Esophagus (tissue), 2 donors: ENCODE results near the gene RAB5A. TPM values are rescaled to one million over a fixed set of nuclear protein-coding genes. Genes with fewer than 3 reads are reported as not detected.
A peak's percentile ranks its signal among the peaks of the same experiment; 100 is the strongest.
"Not testable (repeated sequence)": the region's sequence is repeated elsewhere in the genome, so short reads cannot be mapped to it uniquely, and the experiment has no call there.

Source experiments
- H3K27ac ChIP-seq, 2 donors: one replicate each; pipeline ENCODE4 v1.5.1; 2013; ENCODE audit warnings: low read depth in 2 of 2, mild to moderate bottlenecking in 2 of 2, inconsistent platforms in 1 of 2, low read length in 1 of 2, moderate library complexity in 1 of 2
- H3K27me3 ChIP-seq, 2 donors: one replicate each; pipeline ENCODE4 v1.6.1; 2013; ENCODE audit warnings: low read length in 2 of 2, control low read depth in 1 of 2, mild to moderate bottlenecking in 1 of 2; ENCODE audit not compliant: insufficient read depth in 2 of 2, control insufficient read depth in 1 of 2
- H3K36me3 ChIP-seq, 2 donors: one replicate each; pipeline ENCODE4 v1.6.1; 2013; ENCODE audit warnings: low read length in 1 of 2; ENCODE audit not compliant: control insufficient read depth in 2 of 2, insufficient read depth in 2 of 2
- H3K4me1 ChIP-seq, 2 donors: one replicate each; pipeline ENCODE4 v1.6.1; 2013; ENCODE audit warnings: low read length in 1 of 2; ENCODE audit not compliant: control insufficient read depth in 2 of 2, insufficient read depth in 2 of 2
- H3K4me3 ChIP-seq, 2 donors: one replicate each; pipeline ENCODE4 v1.5.1; 2013; ENCODE audit warnings: low read length in 2 of 2, mild to moderate bottlenecking in 2 of 2, low read depth in 1 of 2, moderate library complexity in 1 of 2
- H3K9me3 ChIP-seq, 2 donors: one replicate each; pipeline ENCODE4 v1.6.1; 2013; ENCODE audit warnings: mild to moderate bottlenecking in 2 of 2, low read depth in 1 of 2, low read length in 1 of 2, moderate library complexity in 1 of 2; ENCODE audit not compliant: control insufficient read depth in 2 of 2, insufficient read depth in 1 of 2
- WGBS, 2 donors: extraction: QIAGEN DNeasy Blood & Tissue Kit; methylation state at CpG; one replicate each; pipeline ENCODE4 v1.1.7; 2013; 5-methylcytosine and 5-hydroxymethylcytosine counted together
- polyA plus RNA-seq, 2 donors: library from polyadenylated mRNA; stranded (reverse); fragments of 200-250 nt; gene quantifications; one replicate each; pipeline ENCODE4 v1.2.3, GENCODE V29; 2013
- donor health status: healthy with polysubstance abuse.
- donor health status: Bipolar disorder and iron deficiency.

RAB5A gene, protein sequence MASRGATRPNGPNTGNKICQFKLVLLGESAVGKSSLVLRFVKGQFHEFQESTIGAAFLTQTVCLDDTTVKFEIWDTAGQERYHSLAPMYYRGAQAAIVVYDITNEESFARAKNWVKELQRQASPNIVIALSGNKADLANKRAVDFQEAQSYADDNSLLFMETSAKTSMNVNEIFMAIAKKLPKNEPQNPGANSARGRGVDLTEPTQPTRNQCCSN
- 10 to 100 TPM; 34.4 to 66.6 TPM for polyA plus RNA-seq

DNA sequence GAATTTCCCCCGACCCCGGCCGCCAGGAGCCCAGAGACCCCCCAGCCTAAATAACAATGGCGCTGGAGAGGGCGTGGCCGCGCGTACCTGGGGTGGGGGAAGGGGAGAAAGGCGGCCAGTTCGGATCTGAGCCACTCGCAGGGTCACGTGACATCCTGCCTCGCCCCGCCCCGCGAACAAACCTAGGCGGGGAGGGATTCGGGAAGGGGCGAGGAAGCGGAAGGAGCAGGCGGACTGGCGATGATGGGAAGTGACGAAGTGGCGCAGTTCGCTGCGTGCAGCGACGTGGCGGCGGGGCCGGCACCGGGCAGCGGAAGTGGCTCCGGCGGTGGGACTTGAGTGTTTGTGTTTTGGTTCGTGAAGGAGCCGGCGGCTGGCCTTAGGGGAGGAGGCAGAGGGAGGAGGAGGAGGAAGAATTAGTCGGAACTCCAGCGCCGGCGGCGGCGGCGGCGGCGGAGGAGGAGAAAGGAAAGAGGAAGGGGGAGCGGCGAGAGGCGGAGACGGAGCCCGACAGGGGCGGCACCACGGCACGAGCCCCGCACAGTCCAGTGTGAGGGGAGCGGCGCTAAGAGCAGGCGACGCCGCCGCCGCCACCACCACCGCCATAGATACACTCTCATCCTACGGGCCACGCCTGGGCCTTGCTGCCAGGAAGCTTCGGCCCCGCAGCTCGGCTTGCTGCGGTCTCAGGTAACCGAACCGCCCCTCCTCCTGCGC is at the start of gene RAB5A:
Gene RAB5A (plus strand): TSS at position 266 of the 717 bp plus-strand sequence. CDS start 3,802 bp downstream, outside the sequence.
- H3K36me3 ChIP-seq = peaks cover 0 to 4% of the 10 kb centered on the region in 2 donors
- H3K27me3 ChIP-seq = no peaks in the 10 kb centered on the region
- WGBS, 2 donors = 0% methylated on average over 54 to 73 of the region's 73 CpGs
- H3K4me1 ChIP-seq = no peaks in the 10 kb centered on the region
- no peaks in the 10 kb centered on the region for H3K9me3 ChIP-seq
- H3K4me3 ChIP-seq = peak within 1 kb of the TSS; percentile 97 to 98
- peak within 1 kb of the TSS; percentile 100 for H3K27ac ChIP-seq

DNA sequence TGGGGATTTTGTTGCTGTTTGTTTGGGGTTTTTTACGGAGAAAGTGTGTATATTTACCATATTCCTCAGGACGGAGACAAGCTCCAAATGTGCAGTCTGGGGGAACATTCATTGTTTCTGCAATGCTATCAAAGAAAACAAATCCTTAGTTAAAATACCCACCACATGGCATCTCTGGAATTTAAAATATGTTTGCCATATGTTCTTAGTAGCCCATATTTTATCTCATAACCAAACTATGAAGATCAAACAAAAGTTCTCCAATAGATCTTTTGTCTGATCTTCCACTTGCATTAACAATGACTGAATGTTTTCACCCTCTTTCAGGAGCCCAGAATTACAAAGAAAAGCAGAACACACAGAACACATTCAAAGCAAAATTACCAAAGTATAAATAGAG is 48.2 kb upstream of the RAB5A start:
- Histone ChIP-seq H3K4me1 (no peaks in the 10 kb centered on the region), H3K27me3 (no peaks in the 10 kb centered on the region), H3K9me3 (no peaks in the 10 kb centered on the region), H3K4me3 (no peak overlapping the region), H3K36me3 (no peaks in the 10 kb centered on the region), H3K27ac (no peak overlapping the region)
- WGBS, 2 donors = 77 to 82% methylated on average over 2 of the region's 2 CpGs

DNA sequence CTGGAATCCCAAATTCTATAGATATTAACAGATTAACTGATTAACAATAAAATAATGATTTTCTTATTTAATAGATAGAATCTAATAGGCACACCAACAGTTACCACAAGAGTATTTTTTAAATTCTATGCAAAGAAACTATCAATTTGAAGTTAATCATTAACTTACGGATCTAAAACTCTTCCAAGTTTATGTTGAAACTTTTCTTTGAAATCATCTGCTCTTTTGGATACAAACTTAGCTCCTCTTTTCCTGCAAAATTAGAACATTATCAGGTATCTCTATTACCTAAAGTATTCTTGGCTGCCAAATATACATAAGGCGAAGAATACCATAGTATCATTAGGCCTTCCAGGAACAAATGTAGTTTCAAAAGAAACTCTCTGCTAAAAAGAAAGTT is 47.6 kb upstream of the RAB5A start:
- H3K27ac ChIP-seq = no peak overlapping the region
- H3K4me3 ChIP-seq = no peak overlapping the region
- H3K9me3 ChIP-seq = no peaks in the 10 kb centered on the region
- H3K27me3 ChIP-seq = no peaks in the 10 kb centered on the region
- no peaks in the 10 kb centered on the region for H3K4me1 ChIP-seq
- H3K36me3 ChIP-seq = no peaks in the 10 kb centered on the region
- whole genome bisulfite sequencing, 2 donors = 76 to 94% methylated on average over 2 of the region's 2 CpGs

DNA sequence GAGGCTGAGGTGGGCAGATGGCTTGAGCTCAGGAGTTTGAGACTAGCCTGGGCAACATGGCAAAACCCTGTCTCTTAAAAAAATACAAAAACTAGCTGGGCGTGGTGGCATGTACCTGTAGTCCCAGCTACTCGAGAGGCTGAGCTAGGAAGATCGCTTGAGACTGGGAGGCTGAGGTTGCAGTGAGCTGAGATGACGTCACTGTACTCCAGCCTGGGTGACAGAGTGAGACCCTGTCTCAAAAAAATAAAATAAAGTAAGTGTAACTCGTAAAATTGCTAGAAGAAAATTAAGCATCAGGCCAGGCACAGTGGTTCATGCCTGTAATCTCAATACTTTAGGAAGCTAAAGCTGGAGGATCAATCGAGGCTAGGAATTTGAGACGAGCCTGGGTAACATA is 47.1 kb upstream of the RAB5A start:
- not testable (repeated sequence) for H3K27me3 ChIP-seq, H3K9me3 ChIP-seq, H3K27ac ChIP-seq, H3K36me3 ChIP-seq, H3K4me1 ChIP-seq, H3K4me3 ChIP-seq
- 86% methylated on average over 7 of the region's 7 CpGs for WGBS, 2 donors

DNA sequence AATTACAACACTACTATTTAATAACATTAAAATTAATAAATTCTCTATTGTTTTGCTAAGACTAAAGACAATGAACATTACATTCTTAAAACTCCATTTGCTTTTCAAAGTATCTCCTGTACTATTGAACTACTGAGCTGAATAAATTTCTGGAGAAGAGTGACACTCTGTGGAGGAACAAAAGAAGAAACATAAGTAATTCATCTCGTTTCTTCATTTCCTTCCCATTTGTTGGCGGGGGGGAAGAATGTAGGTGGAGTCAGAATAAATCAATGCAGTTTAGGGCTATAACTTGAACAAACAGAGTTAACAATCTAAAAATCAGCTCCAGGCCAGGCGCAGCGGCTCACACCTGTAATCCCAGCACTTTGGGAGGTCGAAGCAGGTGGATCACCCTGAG is 45.6 kb upstream of the RAB5A start:
- no peaks in the 10 kb centered on the region for H3K9me3 ChIP-seq
- WGBS, 2 donors = 49 to 65% methylated on average over 5 of the region's 5 CpGs
- H3K36me3 ChIP-seq = no peaks in the 10 kb centered on the region
- H3K4me3 ChIP-seq = no peak overlapping the region
- H3K27ac ChIP-seq = no peak overlapping the region
- H3K27me3 ChIP-seq = no peaks in the 10 kb centered on the region
- H3K4me1 ChIP-seq = no peaks in the 10 kb centered on the region

DNA sequence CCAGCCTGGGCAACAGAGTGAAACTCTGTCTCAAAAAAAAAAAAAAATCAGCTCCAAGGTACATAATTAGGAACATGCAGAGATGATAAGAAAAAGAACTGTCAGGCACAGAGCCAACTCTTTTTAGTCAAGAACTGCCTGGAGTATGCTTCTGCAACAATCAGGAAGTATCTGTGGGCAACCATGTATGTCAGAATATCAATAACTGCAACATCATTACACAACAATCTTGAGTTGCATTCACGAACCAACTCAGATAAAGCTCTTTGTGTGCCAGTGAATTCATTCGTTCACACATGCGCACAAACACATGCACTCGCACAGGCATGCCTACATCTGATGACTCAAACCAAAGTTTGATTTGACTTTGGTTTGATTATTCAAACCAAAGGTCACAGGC is 45.0 kb upstream of the RAB5A start:
- 42 to 46% methylated on average over 4 of the region's 4 CpGs for WGBS, 2 donors
- Histone ChIP-seq H3K9me3 (no peaks in the 10 kb centered on the region), H3K36me3 (no peaks in the 10 kb centered on the region), H3K4me3 (no peak overlapping the region), H3K4me1 (no peaks in the 10 kb centered on the region), H3K27me3 (no peaks in the 10 kb centered on the region), H3K27ac (no peak overlapping the region)

DNA sequence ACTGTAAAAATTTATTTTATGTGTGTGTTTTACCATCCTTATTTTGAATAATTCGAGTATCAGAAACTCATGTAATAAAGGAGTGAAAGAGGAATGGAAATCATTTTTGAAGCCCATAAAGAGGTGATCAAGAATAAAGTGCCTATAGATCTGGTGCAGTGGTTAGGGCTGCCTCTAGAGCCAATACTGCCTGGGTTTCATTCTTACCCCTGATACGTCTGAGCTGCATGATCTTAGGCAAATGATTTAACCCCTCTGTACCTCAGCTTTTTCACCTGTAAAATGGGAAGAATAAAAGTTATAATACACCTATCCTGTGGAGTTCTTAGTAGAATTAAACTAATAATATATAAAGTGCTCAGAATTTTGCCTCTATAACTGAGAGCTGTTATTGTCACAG is 43.2 kb upstream of the RAB5A start:
- 72 to 78% methylated on average over 2 of the region's 2 CpGs for WGBS, 2 donors
- Histone ChIP-seq H3K36me3 (no peaks in the 10 kb centered on the region), H3K4me1 (no peaks in the 10 kb centered on the region), H3K4me3 (no peak overlapping the region), H3K27ac (no peak overlapping the region), H3K27me3 (no peaks in the 10 kb centered on the region), H3K9me3 (no peaks in the 10 kb centered on the region)

DNA sequence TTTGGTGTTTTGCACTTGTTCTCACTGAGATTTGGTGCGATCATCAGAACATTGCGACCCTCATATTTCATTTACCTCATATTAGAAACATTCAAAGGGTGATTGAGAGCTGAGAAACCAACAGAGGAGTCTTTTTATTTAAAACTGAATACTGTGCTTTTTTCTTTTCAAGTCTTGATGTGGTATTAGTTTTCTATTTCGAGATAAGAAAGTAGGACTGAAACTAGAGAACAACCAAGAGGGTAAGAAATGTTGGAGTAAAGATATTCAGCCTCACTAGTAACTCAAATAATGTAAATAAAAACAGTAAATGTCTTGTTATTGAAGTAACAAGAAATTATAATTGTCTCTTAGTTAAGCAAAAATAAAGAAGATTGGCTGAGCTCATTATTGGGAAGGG is 39.4 kb upstream of the RAB5A start:
- no peak overlapping the region for H3K27ac ChIP-seq
- H3K4me1 ChIP-seq = no peaks in the 10 kb centered on the region
- H3K9me3 ChIP-seq = peaks cover 0 to 3% of the 10 kb centered on the region in 2 donors
- no peaks in the 10 kb centered on the region for H3K27me3 ChIP-seq
- WGBS, 2 donors = 87% methylated on average over 3 of the region's 3 CpGs
- H3K4me3 ChIP-seq = no peak overlapping the region
- no peaks in the 10 kb centered on the region for H3K36me3 ChIP-seq

DNA sequence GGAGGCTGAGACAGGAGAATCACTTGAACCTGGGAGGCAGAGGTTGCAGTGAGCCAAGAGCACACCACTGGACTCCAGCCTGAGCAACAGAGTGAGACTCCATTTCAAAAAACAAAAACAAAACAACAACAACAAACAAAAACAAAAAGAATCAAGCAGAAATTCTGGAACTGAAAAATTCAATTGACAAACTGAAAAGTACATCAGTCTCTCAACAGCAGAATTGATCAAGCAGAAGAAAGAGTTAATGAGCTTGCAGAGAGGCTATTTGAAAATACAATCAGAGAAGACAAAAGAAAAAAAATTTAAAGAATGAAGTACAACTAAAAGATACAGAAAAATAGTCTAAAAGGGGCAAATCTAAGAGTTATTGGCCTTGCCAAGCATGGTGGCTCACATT is 35.4 kb upstream of the RAB5A start:
- Histone ChIP-seq H3K27ac (no peak overlapping the region), H3K4me3 (no peak overlapping the region), H3K36me3 (no peaks in the 10 kb centered on the region)

DNA sequence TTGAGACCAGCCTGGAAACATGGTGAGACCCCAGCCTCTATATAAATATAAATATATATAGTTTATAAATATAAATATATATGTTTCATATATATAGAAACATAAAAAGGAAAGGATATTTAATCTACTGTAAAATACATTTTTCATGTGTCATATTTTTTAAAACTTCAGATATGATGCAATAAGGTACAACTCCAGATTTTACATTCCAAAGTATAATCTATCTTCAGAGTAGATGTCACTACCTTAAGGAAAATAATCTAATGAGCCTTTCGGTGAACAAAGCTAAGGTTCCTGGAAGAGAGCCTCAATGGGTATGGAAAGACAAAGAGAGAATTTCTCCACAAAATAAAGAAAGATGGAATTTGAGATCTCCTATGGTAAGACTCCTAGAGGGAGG is 29.7 kb upstream of the RAB5A start:
- Histone ChIP-seq H3K27ac (no peak overlapping the region), H3K4me3 (no peak overlapping the region), H3K9me3 (no peaks in the 10 kb centered on the region), H3K4me1 (no peaks in the 10 kb centered on the region), H3K36me3 (no peaks in the 10 kb centered on the region), H3K27me3 (no peaks in the 10 kb centered on the region)
- 90 to 94% methylated on average over 1 of the region's 1 CpG for WGBS, 2 donors

More for the DNA sequence above, 35.4 kb upstream of the RAB5A start:
- H3K4me1 ChIP-seq = no peaks in the 10 kb centered on the region
- peaks cover 0 to 3% of the 10 kb centered on the region in 2 donors for H3K9me3 ChIP-seq
- no peaks in the 10 kb centered on the region for H3K27me3 ChIP-seq
